Mucosa of stomach (tissue), 1 donor: ENCODE data around the gene KIR2DL4.
"Not testable (repeated sequence)": the region's sequence is repeated elsewhere in the genome, so short reads cannot be mapped to it uniquely, and the experiment has no call there.

Experiments
- H3K27me3 ChIP-seq: one replicate; pipeline ENCODE4 v1.7.0; 2013; ENCODE audit warnings: mild to moderate bottlenecking, low read length; ENCODE audit not compliant: control insufficient read depth, insufficient read depth
- H3K36me3 ChIP-seq: one replicate; pipeline ENCODE4 v1.7.0; 2013; ENCODE audit warnings: low read length; ENCODE audit not compliant: control insufficient read depth, insufficient read depth
- H3K4me1 ChIP-seq: one replicate; pipeline ENCODE4 v1.7.0; 2013; ENCODE audit warnings: mild to moderate bottlenecking, low read length; ENCODE audit not compliant: control insufficient read depth, insufficient read depth
- H3K4me3 ChIP-seq: one replicate; pipeline ENCODE4 v1.7.0; 2013; ENCODE audit warnings: low read length
- H3K9ac ChIP-seq: one replicate; pipeline ENCODE4 v1.7.0; 2013; ENCODE audit warnings: mild to moderate bottlenecking, low read length, moderate library complexity
- H3K9me3 ChIP-seq: one replicate; pipeline ENCODE4 v1.7.0; 2013; ENCODE audit warnings: mild to moderate bottlenecking, low read length, moderate library complexity; ENCODE audit not compliant: control insufficient read depth
- donor health status: Pancreatic carcinoma.

Gene KIR2DL4

GRCh38 chr19:54851353-54851752 lies 47.9 kb downstream of the KIR2DL4 start:
- H3K4me1 ChIP-seq: no peaks in the 10 kb centered on the region
- no peaks in the 10 kb centered on the region for H3K27me3 ChIP-seq
- H3K9me3 ChIP-seq: no peaks in the 10 kb centered on the region
- H3K36me3 ChIP-seq: no peaks in the 10 kb centered on the region
- no peak overlapping the region for H3K9ac ChIP-seq
- H3K4me3 ChIP-seq: no peak overlapping the region

GRCh38 chr19:54855241-54855640 lies 51.8 kb downstream of the KIR2DL4 start:
- not testable (repeated sequence) for H3K9me3 ChIP-seq, H3K9ac ChIP-seq, H3K36me3 ChIP-seq, H3K4me1 ChIP-seq, H3K27me3 ChIP-seq, H3K4me3 ChIP-seq

DNA sequence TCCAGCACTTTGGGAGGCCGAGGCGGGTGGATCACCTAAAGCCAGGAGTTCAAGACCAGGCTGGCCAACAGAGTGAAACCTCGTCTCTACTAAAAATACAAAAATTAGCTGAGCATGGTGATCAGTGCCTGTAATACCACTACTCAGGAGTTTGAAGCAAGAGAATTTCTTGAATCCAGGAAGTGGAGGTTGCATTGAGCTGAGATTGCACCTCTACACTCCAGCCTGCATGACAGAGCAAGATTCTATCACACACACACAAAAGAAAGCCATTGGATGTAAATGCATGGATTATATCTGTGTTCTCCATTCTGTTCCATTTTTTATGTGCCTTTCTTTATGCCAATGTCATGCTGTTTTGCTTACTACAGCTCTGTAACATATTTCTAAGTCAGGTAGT lies 55.1 kb downstream of the KIR2DL4 start:
- H3K9ac ChIP-seq, H3K9me3 ChIP-seq, H3K4me3 ChIP-seq, H3K4me1 ChIP-seq, H3K36me3 ChIP-seq, H3K27me3 ChIP-seq: not testable (repeated sequence)

- not testable (repeated sequence) for H3K27me3 ChIP-seq, H3K9ac ChIP-seq, H3K4me3 ChIP-seq, H3K36me3 ChIP-seq, H3K4me1 ChIP-seq, H3K9me3 ChIP-seq
Measured at GRCh38 chr19:54859421-54859820, 56.0 kb downstream of the KIR2DL4 start.

GRCh38 chr19:54863459-54863858 lies 60.0 kb downstream of the KIR2DL4 start:
- H3K9ac ChIP-seq, H3K36me3 ChIP-seq: not testable (repeated sequence)

More at GRCh38 chr19:54863459-54863858, 60.0 kb downstream of the KIR2DL4 start:
- H3K27me3 ChIP-seq, H3K4me3 ChIP-seq, H3K4me1 ChIP-seq, H3K9me3 ChIP-seq: not testable (repeated sequence)
